MCF 10A (cell line): ENCODE data around the gene COL23A1. TPM values are rescaled to one million over a fixed set of nuclear protein-coding genes. Genes with fewer than 3 reads are reported as not detected.

Experiments used
- BruUV-seq: library from RNA; stranded (reverse); fragments of 400-500 nt; replicated peaks from 2 replicates; lab custom pipeline; 2021; lab: Mats Ljungman, UMichigan
- CTCF ChIA-PET: fragments of 300-600 bp; sonication (Branson Sonifier 250); formaldehyde crosslinking; extraction: SDS; loops from one replicate; lab custom pipeline; 2021; ENCODE audit warnings: antibody characterized with exemption, inconsistent platforms; lab: Yijun Ruan, JAX
- POLR2A ChIA-PET: fragments of 300-600, 350-650 bp; sonication (Branson Sonifier 250); formaldehyde crosslinking; extraction: SDS; loops from one replicate; lab custom pipeline; 2020; ENCODE audit warnings: antibody characterized with exemption, inconsistent platforms; lab: Yijun Ruan, JAX
- DNase-seq: peaks from one replicate; pipeline ENCODE4 v3.0.0-alpha.2; 2018; ENCODE audit not compliant: unreplicated experiment
- H3K27ac Mint-ChIP-seq: one replicate; pipeline ENCODE4 v1.8.0; 2022; ENCODE audit warnings: mild to moderate bottlenecking, low read depth, mixed read lengths; ENCODE audit not compliant: unreplicated experiment
- H3K27me3 Mint-ChIP-seq: one replicate; pipeline ENCODE4 v1.8.0; 2022; ENCODE audit warnings: mixed read lengths; ENCODE audit not compliant: insufficient read depth, unreplicated experiment
- H3K36me3 Mint-ChIP-seq: one replicate; pipeline ENCODE4 v1.8.0; 2022; ENCODE audit warnings: mild to moderate bottlenecking, moderate library complexity, mixed read lengths; ENCODE audit not compliant: insufficient read depth, unreplicated experiment
- H3K4me1 Mint-ChIP-seq: one replicate; pipeline ENCODE4 v1.8.0; 2022; ENCODE audit warnings: mixed read lengths; ENCODE audit not compliant: insufficient read depth, unreplicated experiment
- H3K4me3 Mint-ChIP-seq: one replicate; pipeline ENCODE4 v1.8.0; 2022; ENCODE audit warnings: mild to moderate bottlenecking, moderate library complexity, mixed read lengths; ENCODE audit not compliant: unreplicated experiment
- H3K9me3 Mint-ChIP-seq: one replicate; pipeline ENCODE4 v1.8.0; 2022; ENCODE audit warnings: mixed read lengths; ENCODE audit not compliant: unreplicated experiment
- CTCF ChIP-seq: fragments of 200-600 bp; IDR thresholded peaks from one replicate; pipeline ENCODE4 v1.8.0; 2022; ENCODE audit warnings: antibody characterized with exemption, mild to moderate bottlenecking; ENCODE audit not compliant: unreplicated experiment
- intact Hi-C: fragments of 100-400 bp; cut with micrococcal nuclease; formaldehyde crosslinking; loops from 2 replicates; pipeline ENCODE4 v1.14.1; 2022
- total RNA-seq: library from RNA; stranded (reverse); gene quantifications from 2 replicates; pipeline ENCODE4 v1.2.3, GENCODE V29; 2022

COL23A1 gene
- total RNA-seq, 1 experiment from 2014 or later: not detected

- peak overlapping the region; percentile 10 for H3K27ac Mint-ChIP-seq
- H3K4me1 Mint-ChIP-seq: peaks cover 20% of the 10 kb centered on the region
- no TSS peak for BruUV-seq
- no peaks in the 10 kb centered on the region for H3K27me3 Mint-ChIP-seq
- no peak for DNase-seq
- H3K4me3 Mint-ChIP-seq: no peak overlapping the region
- H3K9me3 Mint-ChIP-seq: no peaks in the 10 kb centered on the region
- TF ChIP-seq CTCF: no peak
- intact Hi-C loops: no loop called here
- CTCF ChIA-PET: interaction anchor here (0.6 to 1.2 kb wide), 2 partner anchors 9 to 544 kb away, joined by 3 read pairs; no protein-coding TSS in a partner anchor
- POLR2A ChIA-PET: interaction anchor here (0.7 to 3.5 kb wide), 3 partner anchors 11 to 111 kb away, joined by 3 to 12 read pairs (median 5); partner anchors contain the start of gene ZNF354A
- H3K36me3 Mint-ChIP-seq: peaks cover 88% of the 10 kb centered on the region
Observed at GRCh38 chr5:178619390-178619789, 29.2 kb upstream of the COL23A1 start.

DNA sequence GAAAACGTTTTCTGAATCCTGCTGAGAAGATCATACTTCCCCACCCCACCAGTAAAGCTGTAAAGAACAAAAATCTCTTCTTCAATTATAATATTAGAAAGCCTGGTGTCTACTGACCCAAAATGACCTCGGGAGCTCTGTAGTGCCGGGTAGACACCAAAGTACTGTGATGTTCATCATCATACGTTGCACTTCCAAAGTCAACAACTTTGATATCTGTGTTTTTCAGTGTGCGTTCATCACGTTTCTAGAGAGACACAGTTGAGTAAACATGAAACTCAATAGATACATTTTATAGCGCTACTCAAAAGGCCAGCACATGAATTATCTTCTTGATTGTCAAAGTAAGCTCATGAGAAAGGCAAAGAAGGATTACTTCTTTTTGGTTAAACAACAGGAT is 22.1 kb upstream of the COL23A1 start:
- POLR2A ChIA-PET: interaction anchor here (0.6 to 2.5 kb wide), 7 partner anchors 8 to 1067 kb away, joined by 3 to 24 read pairs (median 4); partner anchors contain the start of gene CLK4
- TF ChIP-seq CTCF: no peak
- no TSS peak for BruUV-seq
- Mint-ChIP-seq H3K4me1 (no peaks in the 10 kb centered on the region), H3K27ac (no peak overlapping the region), H3K4me3 (no peak overlapping the region), H3K36me3 (peaks cover 97% of the 10 kb centered on the region), H3K27me3 (no peaks in the 10 kb centered on the region), H3K9me3 (no peaks in the 10 kb centered on the region)
- no peak for DNase-seq
- CTCF ChIA-PET: interaction anchor here (0.6 to 1.3 kb wide), 4 partner anchors 11 to 328 kb away, joined by 3 to 7 read pairs (median 4); no protein-coding TSS in a partner anchor
- intact Hi-C loops: no loop called here

DNA sequence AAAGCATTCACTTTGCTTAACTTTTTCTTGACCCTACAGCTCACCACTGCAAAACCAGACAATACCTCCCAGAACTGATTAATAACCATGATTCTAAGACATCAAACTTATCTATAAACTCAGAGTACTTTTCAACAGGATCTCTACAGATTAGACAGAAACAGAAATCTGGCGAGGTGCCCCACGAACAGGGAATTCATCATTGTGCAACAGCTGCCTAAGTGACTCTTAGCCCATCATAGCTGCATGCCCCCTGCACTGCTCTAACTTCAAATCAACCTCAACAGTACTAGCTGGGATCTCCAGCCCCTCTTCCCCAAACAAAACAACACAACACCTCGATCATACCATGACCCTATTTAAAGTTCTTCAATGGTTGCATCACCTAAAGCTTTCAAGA is 16.1 kb upstream of the COL23A1 start:
- H3K9me3 Mint-ChIP-seq: no peaks in the 10 kb centered on the region
- BruUV-seq: no TSS peak
- H3K36me3 Mint-ChIP-seq: peaks cover 97% of the 10 kb centered on the region
- H3K27me3 Mint-ChIP-seq: no peaks in the 10 kb centered on the region
- ChIA-PET CTCF (interaction anchor here (0.6 to 1.4 kb wide), 4 partner anchors 17 to 327 kb away, joined by 3 to 5 read pairs (median 4); no protein-coding TSS in a partner anchor), POLR2A (interaction anchor here (0.7 to 1.7 kb wide), 3 partner anchors 13 to 331 kb away, joined by 5 read pairs; no protein-coding TSS in a partner anchor)
- H3K27ac Mint-ChIP-seq: no peak overlapping the region
- intact Hi-C loops: no loop called here
- TF ChIP-seq CTCF: no peak
- H3K4me1 Mint-ChIP-seq: no peaks in the 10 kb centered on the region
- no peak for DNase-seq
- no peak overlapping the region for H3K4me3 Mint-ChIP-seq

- H3K4me1 Mint-ChIP-seq: no peaks in the 10 kb centered on the region
- intact Hi-C loops: no loop called here
- CTCF ChIA-PET: interaction anchor here (0.6 to 1.4 kb wide), 3 partner anchors 20 to 326 kb away, joined by 3 to 5 read pairs (median 4); no protein-coding TSS in a partner anchor
Observed at GRCh38 chr5:178605788-178606187, 15.6 kb upstream of the COL23A1 start.

More at GRCh38 chr5:178605788-178606187, 15.6 kb upstream of the COL23A1 start:
- POLR2A ChIA-PET: interaction anchor here (0.6 to 1.7 kb wide), 6 partner anchors 10 to 1006 kb away, joined by 3 to 5 read pairs (median 4); no protein-coding TSS in a partner anchor
- Mint-ChIP-seq H3K36me3 (peaks cover 97% of the 10 kb centered on the region), H3K27me3 (no peaks in the 10 kb centered on the region), H3K4me3 (no peak overlapping the region), H3K27ac (no peak overlapping the region), H3K9me3 (no peaks in the 10 kb centered on the region)
- TF ChIP-seq CTCF: no peak
- no TSS peak for BruUV-seq
- DNase-seq: no peak
